SKM-1 (cell line): Measurements from ENCODE around the gene MLC1.

ENCODE experiments used
- DNase-seq: peaks from one replicate; lab custom pipeline; 2025; ENCODE audit not compliant: unreplicated experiment; lab: John Stamatoyannopoulos, UW

MLC1 gene

GRCh38 chr22:50058906-50059880 is 26.0 kb downstream of the MLC1 start:
- no peak for DNase-seq

- DNase-seq: no peak
These were observed 26.9 kb downstream of the MLC1 start, which contains the start of gene TTLL8 for GRCh38 chr22:50058061-50058905. TTLL8 (minus strand) TSS chr22:50058298.

DNA sequence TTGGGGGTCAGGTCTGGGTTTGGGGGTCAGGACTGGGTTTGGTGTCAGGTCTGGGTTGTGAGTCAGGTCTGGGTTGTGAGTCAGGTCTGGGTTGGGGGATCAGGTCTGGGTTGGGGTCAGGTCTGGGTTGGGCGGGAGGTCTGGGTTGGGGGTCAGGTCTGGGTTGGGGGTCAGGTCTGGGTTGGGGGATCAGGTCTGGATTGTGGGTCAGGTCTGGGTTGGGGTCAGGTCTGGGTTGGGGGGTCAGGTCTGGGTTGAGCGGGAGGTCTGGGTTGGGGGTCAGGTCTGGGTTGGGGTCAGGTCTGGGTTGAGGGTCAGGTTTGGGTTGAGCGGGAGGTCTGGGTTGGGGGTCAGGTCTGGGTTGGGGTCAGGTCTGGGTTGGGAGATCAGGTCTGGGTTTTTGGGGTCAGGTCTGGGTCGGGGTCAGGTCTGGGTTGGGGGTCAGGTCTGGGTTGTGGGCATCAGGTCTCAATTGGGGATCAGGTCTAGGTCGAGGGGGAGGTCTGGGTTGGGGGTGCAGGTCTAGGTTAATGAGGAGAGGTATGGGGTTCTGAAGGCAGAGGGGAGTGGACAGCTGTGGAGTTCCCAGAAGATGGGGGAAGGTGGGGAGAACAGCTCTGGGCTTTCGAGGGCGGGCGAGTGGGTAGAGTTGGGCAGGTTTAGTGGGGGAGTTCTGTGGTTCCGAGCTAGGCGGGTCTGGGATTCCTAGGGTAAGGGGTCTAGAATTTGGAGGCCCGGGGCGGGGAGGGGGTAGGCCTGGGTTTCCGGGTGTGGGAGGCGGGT is 27.8 kb downstream of the MLC1 start:
- DNase-seq: no peak

DNA sequence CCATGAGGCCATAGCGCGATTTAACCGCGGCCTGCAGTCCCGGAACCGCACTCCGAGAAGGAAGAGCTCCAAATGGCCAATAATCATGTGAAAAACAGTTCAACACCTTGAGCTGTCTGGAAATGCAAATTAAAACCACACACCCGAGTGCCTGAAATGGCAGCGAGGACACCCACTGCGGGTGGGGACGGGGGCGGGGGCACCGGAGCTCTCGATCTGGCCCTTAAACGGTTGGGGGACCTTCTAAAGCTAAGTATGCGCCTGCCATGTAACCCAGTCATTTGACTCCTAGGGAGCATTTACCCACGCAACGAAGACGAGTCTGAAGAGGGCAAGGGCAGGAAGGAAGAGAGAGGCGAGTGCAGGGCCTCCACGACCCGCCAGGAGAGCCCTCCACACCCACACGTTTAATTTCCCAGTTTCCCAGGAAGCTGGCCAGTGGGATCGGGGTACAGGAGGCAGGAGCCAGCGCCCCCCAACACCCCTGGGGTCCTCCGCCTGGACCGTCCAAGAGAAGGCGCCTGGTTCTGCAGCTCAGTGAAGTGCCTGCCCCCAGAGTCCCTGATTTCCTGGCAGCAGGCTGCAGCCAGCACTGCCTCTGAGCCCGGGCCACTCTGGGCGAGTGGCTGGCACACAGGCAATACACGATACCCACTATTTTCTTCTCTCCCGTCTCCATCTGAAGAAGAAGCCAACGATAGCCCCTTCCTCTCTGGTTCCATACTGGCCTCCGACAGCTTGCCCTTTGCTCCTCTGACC is 28.8 kb downstream of the MLC1 start:
- DNase-seq: no peak

DNA sequence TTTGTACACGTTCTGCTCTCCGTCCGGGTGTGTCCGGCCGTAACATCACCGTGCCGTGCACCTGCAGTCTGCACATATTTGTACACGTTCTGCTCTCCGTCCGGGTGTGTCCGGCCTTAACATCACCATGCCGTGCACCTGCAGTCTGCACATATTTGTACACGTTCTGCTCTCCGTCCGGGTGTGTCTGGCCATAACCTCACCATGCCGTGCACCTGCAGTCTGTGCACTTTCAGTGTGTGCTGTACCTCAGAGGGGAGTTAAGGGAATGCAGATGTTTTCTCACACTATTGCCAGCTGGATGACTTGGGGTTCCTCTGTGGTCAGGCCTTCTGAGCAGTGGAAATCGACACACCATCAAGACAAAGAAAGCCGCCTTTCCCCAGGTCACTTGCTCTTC is 31.4 kb downstream of the MLC1 start:
- DNase-seq: no peak

DNA sequence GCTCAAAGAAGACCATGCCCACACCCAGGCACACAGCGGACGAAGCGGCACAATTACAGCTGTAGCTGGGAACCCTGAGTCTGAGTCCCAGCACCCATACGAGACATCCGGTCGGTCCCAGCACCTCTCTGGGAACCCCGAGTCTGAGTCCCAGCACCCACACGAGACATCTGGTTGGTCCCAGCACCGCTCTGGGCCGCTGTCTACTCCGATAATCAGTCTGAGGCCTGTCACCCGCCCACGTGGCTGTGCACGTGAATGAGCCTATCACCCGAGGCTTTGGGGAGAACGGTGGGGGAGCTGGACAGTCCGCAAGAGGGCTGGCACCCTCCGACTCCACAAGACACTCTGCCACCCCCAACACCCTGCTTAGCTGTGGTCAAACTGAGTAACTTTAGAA is 33.3 kb downstream of the MLC1 start:
- no peak for DNase-seq

DNA sequence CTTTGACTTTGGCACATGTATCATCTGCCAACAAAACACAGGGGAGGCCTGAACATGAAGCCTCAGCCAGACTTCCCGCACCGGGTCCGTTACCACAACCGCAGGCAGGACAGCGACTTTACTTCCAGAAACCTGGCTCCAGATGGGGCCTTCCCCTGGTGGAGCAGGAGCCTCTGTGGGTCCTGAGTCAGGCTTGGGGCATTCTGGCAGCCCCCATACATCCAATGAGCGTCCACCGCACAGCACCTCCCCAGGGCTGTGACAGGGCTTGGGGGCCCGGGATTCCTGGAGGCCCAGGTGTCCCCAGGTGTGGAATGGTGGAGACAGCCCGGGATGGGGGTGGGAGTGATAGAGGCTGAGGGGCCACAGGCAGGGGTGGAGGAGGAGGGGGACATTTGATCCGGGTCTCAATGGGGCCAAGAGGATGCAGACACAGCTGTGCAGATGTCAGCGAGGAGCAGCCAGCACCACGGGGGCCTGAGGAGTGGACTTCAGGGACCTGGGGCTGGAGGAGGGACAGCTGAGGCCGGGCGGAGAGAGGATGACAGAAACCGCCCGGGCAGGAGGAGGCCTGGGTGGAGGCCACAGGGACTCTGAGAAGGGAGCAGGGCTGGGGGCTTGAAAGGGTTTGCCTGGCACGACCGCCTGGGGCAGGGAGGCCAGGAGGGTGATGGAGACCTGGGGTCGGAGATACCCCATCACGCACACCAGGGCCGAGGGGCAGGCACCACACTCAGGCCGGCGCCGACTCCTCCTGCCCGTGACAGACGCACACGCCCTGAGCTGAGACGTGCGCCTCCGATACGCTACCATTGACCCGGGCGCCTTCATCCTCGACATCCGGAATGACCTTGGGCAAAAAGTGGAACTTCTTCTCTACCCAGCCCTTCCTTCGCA is 35.7 kb downstream of the MLC1 start:
- DNase-seq: no peak

GRCh38 chr22:50048836-50049235 is 36.4 kb downstream of the MLC1 start:
- no peak for DNase-seq

DNA sequence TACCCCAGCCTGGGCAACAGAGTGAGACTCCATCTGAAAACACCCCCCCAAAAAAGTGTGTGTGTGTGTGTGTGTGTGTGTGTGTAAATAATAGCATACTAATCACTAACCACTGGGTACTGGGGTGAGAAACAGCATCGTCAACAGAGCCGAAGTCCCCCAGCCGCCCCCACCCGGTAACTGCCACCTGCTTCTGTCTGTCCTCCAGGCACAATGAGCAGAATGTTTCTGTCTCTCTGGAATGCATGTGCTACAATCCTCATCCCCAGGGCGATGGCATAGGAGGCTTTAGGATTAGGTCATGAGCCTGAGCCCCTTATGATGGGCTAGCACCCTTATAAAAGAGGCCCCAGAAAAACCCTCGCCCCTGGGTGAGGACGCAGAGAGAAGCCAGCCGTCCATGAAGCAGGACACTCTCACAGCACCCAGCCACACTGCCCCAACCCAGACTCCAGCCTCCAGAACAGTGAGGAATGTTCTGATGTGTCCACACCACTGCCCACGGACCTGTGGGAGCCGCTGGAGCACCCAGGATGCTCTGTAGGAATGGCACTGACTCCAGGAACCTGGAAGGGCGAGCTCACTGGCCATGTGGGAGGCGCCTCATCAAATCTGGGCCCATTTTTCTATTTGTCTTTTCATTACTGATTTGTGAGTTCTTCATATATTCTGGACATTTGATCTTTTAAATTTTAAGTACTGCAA is 37.0 kb downstream of the MLC1 start:
- no peak for DNase-seq

DNA sequence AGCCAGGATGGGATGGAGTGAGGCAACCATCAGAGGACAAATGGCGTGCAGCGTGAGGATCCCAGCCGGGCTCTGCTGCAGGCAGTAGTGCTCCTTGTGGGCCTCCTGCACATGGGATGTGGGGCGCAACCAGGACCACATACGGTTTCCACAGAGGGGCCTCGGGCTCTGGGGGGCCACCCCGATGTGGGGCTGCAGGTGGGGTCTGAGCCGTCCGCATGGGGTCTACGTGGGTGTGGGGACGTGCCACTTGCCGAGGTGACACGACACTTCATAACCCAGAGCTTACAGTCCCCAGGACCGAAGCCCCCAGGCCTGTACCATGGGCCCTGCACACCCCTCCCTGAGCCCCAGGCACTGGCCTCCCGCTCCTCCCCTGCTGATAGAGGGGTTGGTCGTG is 37.9 kb downstream of the MLC1 start:
- DNase-seq: no peak

GRCh38 chr22:50046481-50047245 is 38.6 kb downstream of the MLC1 start:
- no peak for DNase-seq

DNA sequence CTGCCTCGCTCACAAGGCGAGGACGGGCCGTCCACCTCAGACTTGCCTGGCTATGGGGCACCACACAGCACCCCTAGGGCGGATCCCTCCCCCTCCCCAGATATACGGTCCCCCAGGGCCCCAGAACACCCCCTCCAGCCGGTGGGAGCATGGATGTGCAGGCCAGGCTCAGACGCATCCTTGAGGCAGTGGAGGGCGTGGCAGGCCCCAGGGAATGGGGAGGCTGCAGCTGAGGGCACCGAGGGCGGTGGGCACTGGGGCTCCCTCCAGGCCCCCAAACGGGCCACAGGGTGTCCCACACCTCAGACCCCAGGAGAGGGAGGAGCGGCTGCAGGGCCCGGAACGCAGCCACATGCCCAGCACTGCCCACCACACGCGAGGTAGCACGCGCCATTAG is 39.2 kb downstream of the MLC1 start:
- no peak for DNase-seq

GRCh38 chr22:50045211-50046018 is 39.8 kb downstream of the MLC1 start:
- DNase-seq: no peak

GRCh38 chr22:50044485-50045118 is 40.6 kb downstream of the MLC1 start:
- no peak for DNase-seq

GRCh38 chr22:50041361-50042065 is 43.7 kb downstream of the MLC1 start:
- DNase-seq: no peak

DNA sequence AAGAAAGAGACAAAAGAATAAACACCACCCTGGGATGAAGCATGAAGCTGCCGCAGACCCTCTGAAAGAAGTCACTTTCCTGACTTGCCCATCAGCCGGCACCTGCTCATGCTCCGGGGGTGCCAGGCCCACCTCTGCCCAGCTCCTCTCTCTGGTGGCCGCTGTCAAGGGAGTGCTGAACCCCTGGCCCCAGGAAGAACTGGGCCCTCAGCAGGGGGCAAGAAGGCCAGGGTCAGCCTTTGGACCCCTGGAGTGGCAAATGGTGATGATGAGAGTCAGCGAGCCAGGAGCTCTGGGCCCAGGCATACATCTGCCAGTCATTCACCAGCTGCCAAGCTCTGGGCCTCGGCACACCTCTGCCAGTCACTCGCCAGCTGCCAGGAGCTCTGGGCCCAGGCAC is 44.5 kb downstream of the MLC1 start:
- DNase-seq: no peak
